HEK293 (cell line): Measurements from ENCODE around the gene OLR1.
A peak's percentile ranks its signal among the peaks of the same experiment; 100 is the strongest.

ENCODE experiments used
- CTCF ChIA-PET: fragments of 350-600 bp; formaldehyde crosslinking; extraction: SDS; loops from one replicate; lab custom pipeline; 2021; ENCODE audit warnings: antibody characterized with exemption; lab: Yijun Ruan, JAX
- POLR2A ChIA-PET: fragments of 300-600 bp; formaldehyde crosslinking; extraction: SDS; loops from one replicate; lab custom pipeline; 2020; ENCODE audit warnings: antibody characterized with exemption, inconsistent platforms; lab: Yijun Ruan, JAX
- H3K27ac ChIP-seq: fragments of 200-500 bp; sonication (Bioruptor generic); 2 replicates; pipeline ENCODE4 v1.5.1; 2014; ENCODE audit warnings: low read depth, low read length, control low read depth, inconsistent platforms; ENCODE audit errors: extremely low read depth
- H3K36me3 ChIP-seq, 2 experiments: fragments of 200-500 bp in 1 of 2; sonication (Bioruptor generic) in 1 of 2; 1 replicate in 1 of 2; 2 replicates in 1 of 2; pipeline ENCODE4 v1.5.1; 2014 to 2017; ENCODE audit warnings: inconsistent platforms in 2 of 2, low read length in 2 of 2; ENCODE audit not compliant: control insufficient read depth in 2 of 2, insufficient read depth in 1 of 2
- H3K4me1 ChIP-seq: fragments of 200-500 bp; sonication (Bioruptor generic); 2 replicates; pipeline ENCODE4 v1.5.1; 2014; ENCODE audit warnings: mild to moderate bottlenecking, low read length, inconsistent platforms; ENCODE audit not compliant: control insufficient read depth, insufficient read depth
- H3K4me3 ChIP-seq: 2 replicates; pipeline ENCODE4 v1.5.1; 2011; ENCODE audit warnings: low read depth, mild to moderate bottlenecking, control low read depth, low read length, moderate library complexity
- H3K9me3 ChIP-seq: fragments of 200-500 bp; sonication (Bioruptor generic); 2 replicates; pipeline ENCODE4 v1.5.1; 2014; ENCODE audit warnings: low read depth, low read length, inconsistent platforms; ENCODE audit not compliant: control insufficient read depth, insufficient read depth
- BCL11A ChIP-seq: fragments of 450-650 bp; formaldehyde crosslinking; IDR thresholded peaks from 2 replicates; pipeline ENCODE4 v1.5.1; 2016; ENCODE audit warnings: low read depth, missing biosample characterization, missing genetic modification characterization
- CTCF ChIP-seq: fragments of 450-650 bp; formaldehyde crosslinking; IDR thresholded peaks from 2 replicates; pipeline ENCODE4 v1.5.1; 2016; ENCODE audit warnings: missing biosample characterization, missing genetic modification characterization
- EGR2 ChIP-seq: fragments of 450-650 bp; formaldehyde crosslinking; IDR thresholded peaks from 2 replicates; pipeline ENCODE4 v1.5.1; 2016; ENCODE audit warnings: low read depth, missing biosample characterization, missing genetic modification characterization
- IKZF3 ChIP-seq: fragments of 450-650 bp; IDR thresholded peaks from 2 replicates; pipeline ENCODE4 v1.5.0; 2018; ENCODE audit warnings: missing biosample characterization, mild to moderate bottlenecking, missing genetic modification characterization, moderate library complexity
- SCRT2 ChIP-seq: fragments of 450-650 bp; formaldehyde crosslinking; IDR thresholded peaks from 2 replicates; pipeline ENCODE4 v1.5.1; 2016; ENCODE audit warnings: missing biosample characterization, missing genetic modification characterization
- ZFHX2 ChIP-seq: fragments of 450-650 bp; formaldehyde crosslinking; conservative IDR thresholded peaks from 2 replicates; pipeline ENCODE4 v1.5.1; 2016; ENCODE audit warnings: missing biosample characterization, missing genetic modification characterization
- ZFP37 ChIP-seq: fragments of 450-650 bp; formaldehyde crosslinking; IDR thresholded peaks from 2 replicates; pipeline ENCODE4 v1.5.1; 2016; ENCODE audit warnings: missing biosample characterization, missing genetic modification characterization
- ZNF114 ChIP-seq: fragments of 450-650 bp; formaldehyde crosslinking; IDR thresholded peaks from 2 replicates; pipeline ENCODE4 v1.5.0; 2017; ENCODE audit warnings: missing biosample characterization, missing genetic modification characterization
- ZNF121 ChIP-seq: fragments of 450-650 bp; formaldehyde crosslinking; IDR thresholded peaks from 2 replicates; pipeline ENCODE4 v1.5.1; 2016; ENCODE audit warnings: missing biosample characterization, missing genetic modification characterization
- ZNF132 ChIP-seq: fragments of 450-650 bp; formaldehyde crosslinking; IDR thresholded peaks from 2 replicates; pipeline ENCODE4 v1.5.1; 2017; ENCODE audit warnings: missing biosample characterization, missing genetic modification characterization, borderline replicate concordance
- ZNF169 ChIP-seq: fragments of 450-650 bp; formaldehyde crosslinking; IDR thresholded peaks from 2 replicates; pipeline ENCODE4 v1.5.1; 2016; ENCODE audit warnings: missing biosample characterization, missing genetic modification characterization
- ZNF266 ChIP-seq: fragments of 450-650 bp; formaldehyde crosslinking; IDR thresholded peaks from 2 replicates; pipeline ENCODE4 v1.5.1; 2016; ENCODE audit warnings: missing biosample characterization, missing genetic modification characterization, low read depth
- ZNF280C ChIP-seq: fragments of 450-650 bp; formaldehyde crosslinking; IDR thresholded peaks from 2 replicates; pipeline ENCODE4 v1.5.1; 2016; ENCODE audit warnings: missing biosample characterization, missing genetic modification characterization
- ZNF280D ChIP-seq: fragments of 450-650 bp; formaldehyde crosslinking; IDR thresholded peaks from 2 replicates; pipeline ENCODE4 v1.5.1; 2016; ENCODE audit warnings: missing biosample characterization, missing genetic modification characterization
- ZNF404 ChIP-seq: fragments of 450-650 bp; formaldehyde crosslinking; IDR thresholded peaks from 2 replicates; pipeline ENCODE4 v1.5.1; 2017; ENCODE audit warnings: missing biosample characterization, missing genetic modification characterization
- ZNF629 ChIP-seq: fragments of 450-650 bp; formaldehyde crosslinking; IDR thresholded peaks from 2 replicates; pipeline ENCODE4 v1.5.1; 2017; ENCODE audit warnings: missing biosample characterization, missing genetic modification characterization
- ZNF660 ChIP-seq: fragments of 450-650 bp; IDR thresholded peaks from 2 replicates; pipeline ENCODE4 v1.5.1; 2018; ENCODE audit warnings: missing biosample characterization, mild to moderate bottlenecking, missing genetic modification characterization
- ZNF768 ChIP-seq: fragments of 450-650 bp; formaldehyde crosslinking; IDR thresholded peaks from 2 replicates; pipeline ENCODE4 v1.5.1; 2018; ENCODE audit warnings: missing biosample characterization, mild to moderate bottlenecking, missing genetic modification characterization
- ZNF792 ChIP-seq: fragments of 450-650 bp; formaldehyde crosslinking; IDR thresholded peaks from 2 replicates; pipeline ENCODE4 v1.5.1; 2016; ENCODE audit warnings: missing biosample characterization, missing genetic modification characterization
- ZNF830 ChIP-seq: fragments of 450-650 bp; IDR thresholded peaks from 2 replicates; pipeline ENCODE4 v1.5.0; 2018; ENCODE audit warnings: missing biosample characterization, missing genetic modification characterization, low read depth, mild to moderate bottlenecking, moderate library complexity
- ZNF843 ChIP-seq: fragments of 450-650 bp; formaldehyde crosslinking; IDR thresholded peaks from 2 replicates; pipeline ENCODE4 v1.5.1; 2016; ENCODE audit warnings: missing biosample characterization, missing genetic modification characterization
- ZSCAN5A ChIP-seq: fragments of 450-650 bp; formaldehyde crosslinking; IDR thresholded peaks from 2 replicates; pipeline ENCODE4 v1.5.1; 2016; ENCODE audit warnings: missing biosample characterization, missing genetic modification characterization

Gene OLR1

GRCh38 chr12:10153271-10154144 lies 18.4 kb downstream of the OLR1 start (continued):
- TF ChIP-seq ZFP37 (tag by site-specific recombination) (0 out of 2 replicates have a peak, but pooled peaks have one; percentile 47), CTCF (tag by site-specific recombination) (peak; percentile 76), ZNF121 (tag by site-specific recombination) (no peak)
- TF ChIP-seq, all 188 proteins: peak for 16

GRCh38 chr12:10151621-10152020 lies 20.3 kb downstream of the OLR1 start:
- no peaks in the 10 kb centered on the region for H3K9me3 ChIP-seq
- ChIA-PET CTCF (interaction anchor here (0.7 to 1.2 kb wide), 4 partner anchors 9 to 547 kb away, joined by 3 to 4 read pairs (median 4); partner anchors contain the start of gene CLEC12B), POLR2A (interaction anchor here (0.6 to 0.7 kb wide), 2 partner anchors 19 to 43 kb away, joined by 3 to 5 read pairs; no protein-coding TSS in a partner anchor)
- no peaks in the 10 kb centered on the region for H3K4me1 ChIP-seq
- no peak overlapping the region for H3K4me3 ChIP-seq
- no peak overlapping the region for H3K27ac ChIP-seq
- H3K36me3 ChIP-seq, result no peaks in the 10 kb centered on the region
- TF ChIP-seq EGR2 (no peak), ZNF792 (tag by site-specific recombination) (no peak), BCL11A (tag by site-specific recombination) (no peak), ZNF629 (no peak), ZNF169 (tag by site-specific recombination) (no peak), ZSCAN5A (no peak), ZNF843 (tag by site-specific recombination) (no peak), ZFHX2 (tag by site-specific recombination) (no peak), IKZF3 (tag by site-specific recombination) (no peak), ZNF280C (tag by site-specific recombination) (no peak), ZNF830 (tag by site-specific recombination) (no peak), ZNF132 (tag by site-specific recombination) (no peak), SCRT2 (tag by site-specific recombination) (no peak), ZNF266 (tag by site-specific recombination) (no peak), ZNF114 (no peak), ZNF404 (no peak), ZNF768 (tag by site-specific recombination) (no peak), ZNF660 (tag by site-specific recombination) (no peak), ZNF280D (tag by site-specific recombination) (no peak)
